Measurements from ENCODE around the gene KIF5C.
A peak's percentile ranks its signal among the peaks of the same experiment; 100 is the strongest.

The KIF5C gene

GRCh38 chr2:148926291-148926961 is 51.4 kb downstream of the KIF5C start:
- TF ChIP-seq CTCF (IDR thresholded peaks at IDR 0.05), result peak; percentile 69

GRCh38 chr2:148926981-148927401 is 52.0 kb downstream of the KIF5C start:
- no peak for TF ChIP-seq CTCF (IDR thresholded peaks at IDR 0.05)

GRCh38 chr2:148928395-148928794 is 53.4 kb downstream of the KIF5C start:
- no peak for TF ChIP-seq CTCF (IDR thresholded peaks at IDR 0.05)

GRCh38 chr2:148930046-148930775 is 55.2 kb downstream of the KIF5C start:
- no peak for TF ChIP-seq CTCF (IDR thresholded peaks at IDR 0.05)

- TF ChIP-seq CTCF (IDR thresholded peaks at IDR 0.05), result no peak
These were observed 57.5 kb downstream of the KIF5C start for GRCh38 chr2:148932536-148932935.

- TF ChIP-seq CTCF (IDR thresholded peaks at IDR 0.05), result no peak
These were observed 58.4 kb downstream of the KIF5C start for GRCh38 chr2:148933456-148933855.

GRCh38 chr2:148935791-148936190 is 60.8 kb downstream of the KIF5C start:
- TF ChIP-seq CTCF (IDR thresholded peaks at IDR 0.05), result no peak
